K562 (cell line): Measurements from ENCODE around the gene C7orf57. TPM values are rescaled to one million over a fixed set of nuclear protein-coding genes. Genes with fewer than 3 reads are reported as not detected.
A peak's percentile ranks its signal among the peaks of the same experiment; 100 is the strongest.

Source experiments
- ATF4 ChIP-seq: fragments of 450-650 bp; formaldehyde crosslinking; IDR thresholded peaks from 2 replicates; pipeline ENCODE4 v1.4.0; 2022; ENCODE audit warnings: mild to moderate bottlenecking, moderate library complexity
- BRD9 ChIP-seq: fragments of 450-650 bp; IDR thresholded peaks from 2 replicates; pipeline ENCODE4 v1.6.1; 2018; ENCODE audit warnings: low read depth; ENCODE audit not compliant: partially characterized antibody
- CBX8 ChIP-seq: fragments of 200-600 bp; sonication (generic); IDR thresholded peaks from 2 replicates; pipeline ENCODE4 v1.6.1; 2012; ENCODE audit warnings: borderline replicate concordance, mixed run types, low read depth, mild to moderate bottlenecking, moderate library complexity, mixed read lengths, low read length, control low read depth, inconsistent platforms; ENCODE audit not compliant: poor library complexity, severe bottlenecking; ENCODE audit errors: extremely low read depth
- CEBPG ChIP-seq, 3 experiments: fragments of 200-800 bp in 1 of 3; sonication (Bioruptor generic) in 1 of 3; sonication (generic) in 1 of 3; formaldehyde crosslinking in 1 of 3; IDR thresholded peaks in 2 of 3; conservative IDR thresholded peaks in 1 of 3; 2 replicates each; pipeline versions ENCODE4 v1.6.1 to v1.8.0; 2016 to 2022; ENCODE audit warnings: missing compliant biosample characterization in 2 of 3, missing genetic modification characterization in 2 of 3, mild to moderate bottlenecking in 1 of 3, missing genetic modification reagents in 1 of 3
- EP400 ChIP-seq: fragments of 450-650 bp; IDR thresholded peaks from 2 replicates; pipeline ENCODE4 v1.6.1; 2017; ENCODE audit warnings: antibody characterized with exemption, mild to moderate bottlenecking, moderate library complexity
- FOSL1 ChIP-seq: fragments of 200-800 bp; sonication (Bioruptor generic); conservative IDR thresholded peaks from 2 replicates; pipeline ENCODE4 v1.6.1; 2016; ENCODE audit warnings: missing genetic modification characterization, missing compliant biosample characterization
- HNRNPUL1 ChIP-seq: fragments of 200-400 bp; formaldehyde crosslinking; IDR thresholded peaks from 2 replicates; pipeline ENCODE4 v1.6.1; 2017; ENCODE audit warnings: low read length
- JUND ChIP-seq, 2 experiments: IDR thresholded peaks; 2 replicates in 1 of 2; 3 replicates in 1 of 2; pipeline ENCODE4 v1.6.1; 2011; ENCODE audit warnings: borderline replicate concordance in 2 of 2, low read depth in 2 of 2, low read length in 2 of 2, improper control_type of control experiment in 1 of 2, missing biosample characterization in 1 of 2, missing genetic modification characterization in 1 of 2, missing genetic modification reagents in 1 of 2
- MCM3 ChIP-seq: fragments of 450-650 bp; IDR thresholded peaks from 2 replicates; pipeline ENCODE4 v1.6.1; 2016
- NBN ChIP-seq: fragments of 450-650 bp; IDR thresholded peaks from 2 replicates; pipeline ENCODE4 v1.6.1; 2016; ENCODE audit warnings: low read depth, mild to moderate bottlenecking
- NFIC ChIP-seq: fragments of 450-650 bp; IDR thresholded peaks from 2 replicates; pipeline ENCODE4 v1.6.1; 2017; ENCODE audit warnings: mild to moderate bottlenecking, inconsistent platforms
- SIRT6 ChIP-seq: IDR thresholded peaks from one replicate; pipeline ENCODE4 v1.6.1; 2012; ENCODE audit warnings: low read depth, mild to moderate bottlenecking, control low read depth, inconsistent platforms, low read length, moderate library complexity
- SNIP1 ChIP-seq: fragments of 450-650 bp; IDR thresholded peaks from 2 replicates; pipeline ENCODE4 v1.7.1; 2017; ENCODE audit warnings: low read depth, mild to moderate bottlenecking
- SRSF9 ChIP-seq: fragments of 200-400 bp; formaldehyde crosslinking; IDR thresholded peaks from 2 replicates; pipeline ENCODE4 v1.6.1; 2017; ENCODE audit warnings: low read depth, low read length, borderline replicate concordance
- USF1 ChIP-seq: sonication (generic); formaldehyde crosslinking; IDR thresholded peaks from 2 replicates; pipeline ENCODE4 v1.9.0; 2022; ENCODE audit warnings: mild to moderate bottlenecking, missing genetic modification reagents
- ZC3H11A ChIP-seq: IDR thresholded peaks from 2 replicates; pipeline ENCODE4 v1.6.1; 2012; ENCODE audit warnings: low read depth, low read length, improper control_type of control experiment
- ZNF354B ChIP-seq: fragments of 250-450 bp; sonication (Bioruptor Pico); IDR thresholded peaks from 2 replicates; pipeline ENCODE4 v1.4.0; 2020
- ZNF699 ChIP-seq: fragments of 250-450 bp; sonication (Bioruptor Pico); IDR thresholded peaks from 2 replicates; pipeline ENCODE4 v1.8.0; 2021; ENCODE audit warnings: mild to moderate bottlenecking, moderate library complexity; ENCODE audit not compliant: insufficient replicate concordance
- ZNF707 ChIP-seq: fragments of 250-450 bp; sonication (Bioruptor Pico); conservative IDR thresholded peaks from 2 replicates; pipeline ENCODE4 v1.8.0; 2022; ENCODE audit warnings: inconsistent platforms, mild to moderate bottlenecking, moderate library complexity
- ZNF75A ChIP-seq: fragments of 450-650 bp; formaldehyde crosslinking; IDR thresholded peaks from 2 replicates; pipeline ENCODE4 v1.4.0; 2020; ENCODE audit warnings: mild to moderate bottlenecking
- polyA plus RNA-seq, 8 experiments: library from polyadenylated mRNA; depleted of rRNA in 4 of 8; stranded (reverse) in 5 of 8; unstranded in 3 of 8; fragments of >200 nt; fragmentation: Nextera tagmentation in 2 of 8; fragmentation: Illumina TruSeq in 1 of 8; extraction: Ambion mirVana in 2 of 8; extraction: Trizol in 1 of 8; gene quantifications; 2 replicates each; pipeline versions ENCODE4 v1.2.1 to v1.2.3, GENCODE V29; 2011 to 2014; ENCODE audit warnings: inconsistent platforms in 1 of 8, missing spikeins in 1 of 8
- total RNA-seq, 7 experiments: library from RNA; depleted of rRNA in 6 of 7; stranded (reverse); fragments of >200 nt in 6 of 7; fragmentation: Illumina TruSeq in 2 of 7; extraction: Trizol in 2 of 7; gene quantifications; 2 replicates each; pipeline versions ENCODE4 v1.2.1 to v1.2.3, GENCODE V29; 2011 to 2021; ENCODE audit warnings: low replicate concordance in 1 of 7
- TF ChIP-seq, protein P1 (sequence below): fragments of 200-800 bp; sonication (Bioruptor generic); IDR thresholded peaks from 2 replicates; pipeline ENCODE4 v1.6.1; 2017; ENCODE audit warnings: missing genetic modification characterization, missing compliant biosample characterization
- TF ChIP-seq, protein P2 (sequence below): fragments of 150-350 bp; conservative IDR thresholded peaks from 2 replicates; pipeline ENCODE4 v1.6.1; 2014; ENCODE audit warnings: low read length
- TF ChIP-seq, protein P3 (sequence below): sonication (generic); formaldehyde crosslinking; IDR thresholded peaks from 2 replicates; pipeline ENCODE4 v1.8.0; 2022; ENCODE audit warnings: mild to moderate bottlenecking, missing genetic modification reagents

Gene C7orf57
- total and polyA plus RNA-seq, 9 of the 15 experiments (the other 6 are each of a cell fraction or from before 2014, with no cell fraction given): not detected

DNA sequence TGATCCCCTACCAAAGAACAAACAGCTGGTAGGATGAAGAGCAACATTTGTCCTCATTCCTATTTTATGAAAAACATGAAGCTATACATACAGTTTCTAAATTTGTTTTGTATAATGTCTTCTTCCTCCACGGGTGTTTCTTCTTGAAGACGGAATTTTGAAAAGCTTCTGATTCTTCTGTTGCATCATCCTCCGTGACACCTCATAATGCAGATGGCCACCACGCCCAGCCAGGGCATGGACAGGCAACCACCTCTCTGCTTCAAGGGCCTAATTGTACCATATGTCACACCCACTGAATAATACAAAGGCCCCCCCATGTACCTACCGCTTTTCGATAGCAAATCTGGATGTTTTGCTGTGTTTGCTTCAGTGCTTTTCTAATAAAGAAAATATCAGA, 6.4 kb upstream of the C7orf57 start, which contains the start of gene SUN3 (continued):
- no peak for TF ChIP-seq ZC3H11A
- peak; percentile 79 for TF ChIP-seq ATF4 (CRISPR knock-in tag)
- no peak for TF ChIP-seq HNRNPUL1
- peak; percentile 44; the same call in 1 of the 2 replicates for TF ChIP-seq JUND (IDR thresholded peaks at IDR 0.05; ENCODE audit: borderline replicate concordance, low read depth, low read length)
- no peak; the same call in 2 of the 3 replicates for TF ChIP-seq JUND (tag; IDR thresholded peaks at IDR 0.05; ENCODE audit: borderline replicate concordance, low read depth, low read length)
- TF ChIP-seq CEBPG (CRISPR knock-in tag; IDR thresholded peaks at IDR 0.05): no peak
- TF ChIP-seq CEBPG (tag; conservative IDR thresholded peaks at IDR 0.05 in 1 of 2, IDR thresholded peaks at IDR 0.05 in 1 of 2): peak; percentile 90 to 93
- no peak for TF ChIP-seq USF1 (CRISPR knock-in tag)
- no peak for TF ChIP-seq SNIP1
- no peak for TF ChIP-seq ZNF699 (CRISPR knock-in tag)
- TF ChIP-seq EP400: peak; percentile 23; the same call in 1 of the 2 replicates
- no peak for TF ChIP-seq ZNF707
- TF ChIP-seq CBX8: no peak
- TF ChIP-seq NBN: no peak
- TF ChIP-seq, protein P1, sequence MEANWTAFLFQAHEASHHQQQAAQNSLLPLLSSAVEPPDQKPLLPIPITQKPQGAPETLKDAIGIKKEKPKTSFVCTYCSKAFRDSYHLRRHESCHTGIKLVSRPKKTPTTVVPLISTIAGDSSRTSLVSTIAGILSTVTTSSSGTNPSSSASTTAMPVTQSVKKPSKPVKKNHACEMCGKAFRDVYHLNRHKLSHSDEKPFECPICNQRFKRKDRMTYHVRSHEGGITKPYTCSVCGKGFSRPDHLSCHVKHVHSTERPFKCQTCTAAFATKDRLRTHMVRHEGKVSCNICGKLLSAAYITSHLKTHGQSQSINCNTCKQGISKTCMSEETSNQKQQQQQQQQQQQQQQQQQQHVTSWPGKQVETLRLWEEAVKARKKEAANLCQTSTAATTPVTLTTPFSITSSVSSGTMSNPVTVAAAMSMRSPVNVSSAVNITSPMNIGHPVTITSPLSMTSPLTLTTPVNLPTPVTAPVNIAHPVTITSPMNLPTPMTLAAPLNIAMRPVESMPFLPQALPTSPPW (CRISPR knock-in tag): no peak
- TF ChIP-seq SRSF9: no peak
- TF ChIP-seq, protein P2, sequence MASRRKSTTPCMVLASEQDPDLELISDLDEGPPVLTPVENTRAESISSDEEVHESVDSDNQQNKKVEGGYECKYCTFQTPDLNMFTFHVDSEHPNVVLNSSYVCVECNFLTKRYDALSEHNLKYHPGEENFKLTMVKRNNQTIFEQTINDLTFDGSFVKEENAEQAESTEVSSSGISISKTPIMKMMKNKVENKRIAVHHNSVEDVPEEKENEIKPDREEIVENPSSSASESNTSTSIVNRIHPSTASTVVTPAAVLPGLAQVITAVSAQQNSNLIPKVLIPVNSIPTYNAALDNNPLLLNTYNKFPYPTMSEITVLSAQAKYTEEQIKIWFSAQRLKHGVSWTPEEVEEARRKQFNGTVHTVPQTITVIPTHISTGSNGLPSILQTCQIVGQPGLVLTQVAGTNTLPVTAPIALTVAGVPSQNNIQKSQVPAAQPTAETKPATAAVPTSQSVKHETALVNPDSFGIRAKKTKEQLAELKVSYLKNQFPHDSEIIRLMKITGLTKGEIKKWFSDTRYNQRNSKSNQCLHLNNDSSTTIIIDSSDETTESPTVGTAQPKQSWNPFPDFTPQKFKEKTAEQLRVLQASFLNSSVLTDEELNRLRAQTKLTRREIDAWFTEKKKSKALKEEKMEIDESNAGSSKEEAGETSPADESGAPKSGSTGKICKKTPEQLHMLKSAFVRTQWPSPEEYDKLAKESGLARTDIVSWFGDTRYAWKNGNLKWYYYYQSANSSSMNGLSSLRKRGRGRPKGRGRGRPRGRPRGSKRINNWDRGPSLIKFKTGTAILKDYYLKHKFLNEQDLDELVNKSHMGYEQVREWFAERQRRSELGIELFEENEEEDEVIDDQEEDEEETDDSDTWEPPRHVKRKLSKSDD: no peak
- 0 out of 2 replicates have a peak, but pooled peaks have one; percentile 13 for TF ChIP-seq FOSL1 (tag)
- TF ChIP-seq ZNF75A: no peak
- TF ChIP-seq BRD9: no peak
- TF ChIP-seq NFIC: no peak
- TF ChIP-seq ZNF354B (CRISPR knock-in tag): no peak
- no peak for TF ChIP-seq SIRT6
- TF ChIP-seq MCM3: no peak
- TF ChIP-seq, protein P3, sequence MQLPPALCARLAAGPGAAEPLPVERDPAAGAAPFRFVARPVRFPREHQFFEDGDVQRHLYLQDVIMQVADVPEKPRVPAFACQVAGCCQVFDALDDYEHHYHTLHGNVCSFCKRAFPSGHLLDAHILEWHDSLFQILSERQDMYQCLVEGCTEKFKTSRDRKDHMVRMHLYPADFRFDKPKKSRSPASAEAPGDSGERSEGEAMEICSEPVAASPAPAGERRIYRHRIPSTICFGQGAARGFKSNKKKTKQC: no peak
